HEK293 (cell line): Measurements from ENCODE around the gene ZMYND12.

Experiments
- CTCF ChIA-PET: fragments of 350-600 bp; formaldehyde crosslinking; extraction: SDS; loops from one replicate; lab custom pipeline; 2021; ENCODE audit warnings: antibody characterized with exemption; lab: Yijun Ruan, JAX
- POLR2A ChIA-PET: fragments of 300-600 bp; formaldehyde crosslinking; extraction: SDS; loops from one replicate; lab custom pipeline; 2020; ENCODE audit warnings: antibody characterized with exemption, inconsistent platforms; lab: Yijun Ruan, JAX
- H3K27ac ChIP-seq: fragments of 200-500 bp; sonication (Bioruptor generic); 2 replicates; pipeline ENCODE4 v1.5.1; 2014; ENCODE audit warnings: low read depth, low read length, control low read depth, inconsistent platforms; ENCODE audit errors: extremely low read depth
- H3K36me3 ChIP-seq, 2 experiments: fragments of 200-500 bp in 1 of 2; sonication (Bioruptor generic) in 1 of 2; 1 replicate in 1 of 2; 2 replicates in 1 of 2; pipeline ENCODE4 v1.5.1; 2014 to 2017; ENCODE audit warnings: inconsistent platforms in 2 of 2, low read length in 2 of 2; ENCODE audit not compliant: control insufficient read depth in 2 of 2, insufficient read depth in 1 of 2
- H3K4me1 ChIP-seq: fragments of 200-500 bp; sonication (Bioruptor generic); 2 replicates; pipeline ENCODE4 v1.5.1; 2014; ENCODE audit warnings: mild to moderate bottlenecking, low read length, inconsistent platforms; ENCODE audit not compliant: control insufficient read depth, insufficient read depth
- H3K4me3 ChIP-seq: 2 replicates; pipeline ENCODE4 v1.5.1; 2011; ENCODE audit warnings: low read depth, mild to moderate bottlenecking, control low read depth, low read length, moderate library complexity
- H3K9me3 ChIP-seq: fragments of 200-500 bp; sonication (Bioruptor generic); 2 replicates; pipeline ENCODE4 v1.5.1; 2014; ENCODE audit warnings: low read depth, low read length, inconsistent platforms; ENCODE audit not compliant: control insufficient read depth, insufficient read depth
- HOXD13 ChIP-seq: sonication (generic); formaldehyde crosslinking; IDR thresholded peaks from 2 replicates; pipeline ENCODE4 v1.8.0; 2022; ENCODE audit warnings: missing genetic modification reagents, borderline replicate concordance
- MEIS1 ChIP-seq: sonication (generic); formaldehyde crosslinking; IDR thresholded peaks from 2 replicates; pipeline ENCODE4 v1.8.1; 2022; ENCODE audit warnings: missing genetic modification reagents, mild to moderate bottlenecking, borderline replicate concordance
- MYNN ChIP-seq: fragments of 450-650 bp; formaldehyde crosslinking; IDR thresholded peaks from 2 replicates; pipeline ENCODE4 v1.5.1; 2016; ENCODE audit warnings: missing biosample characterization, missing genetic modification characterization, borderline replicate concordance
- OVOL3 ChIP-seq: fragments of 450-650 bp; formaldehyde crosslinking; IDR thresholded peaks from 2 replicates; pipeline ENCODE4 v1.5.1; 2016; ENCODE audit warnings: missing biosample characterization, missing genetic modification characterization
- WT1 ChIP-seq: fragments of 450-650 bp; formaldehyde crosslinking; IDR thresholded peaks from 2 replicates; pipeline ENCODE4 v1.5.1; 2016; ENCODE audit warnings: missing biosample characterization, missing genetic modification characterization
- ZFP41 ChIP-seq: fragments of 450-650 bp; formaldehyde crosslinking; IDR thresholded peaks from 2 replicates; pipeline ENCODE4 v1.5.1; 2016; ENCODE audit warnings: missing biosample characterization, missing genetic modification characterization, borderline replicate concordance
- ZIC2 ChIP-seq: fragments of 450-650 bp; formaldehyde crosslinking; IDR thresholded peaks from 2 replicates; pipeline ENCODE4 v1.5.1; 2016; ENCODE audit warnings: missing biosample characterization, missing genetic modification characterization
- ZNF133 ChIP-seq: fragments of 450-650 bp; formaldehyde crosslinking; IDR thresholded peaks from 2 replicates; pipeline ENCODE4 v1.5.1; 2016; ENCODE audit warnings: missing biosample characterization, missing genetic modification characterization
- ZNF175 ChIP-seq: fragments of 450-650 bp; formaldehyde crosslinking; IDR thresholded peaks from 2 replicates; pipeline ENCODE4 v1.5.1; 2016; ENCODE audit warnings: missing biosample characterization, missing genetic modification characterization
- ZNF214 ChIP-seq: fragments of 450-650 bp; formaldehyde crosslinking; IDR thresholded peaks from 2 replicates; pipeline ENCODE4 v1.5.1; 2017; ENCODE audit warnings: missing biosample characterization, mild to moderate bottlenecking, missing genetic modification characterization, borderline replicate concordance
- ZNF239 ChIP-seq: fragments of 450-650 bp; formaldehyde crosslinking; IDR thresholded peaks from 2 replicates; pipeline ENCODE4 v1.5.1; 2016; ENCODE audit warnings: missing biosample characterization, missing genetic modification characterization
- ZNF341 ChIP-seq: fragments of 450-650 bp; formaldehyde crosslinking; IDR thresholded peaks from 2 replicates; pipeline ENCODE4; 2016; ENCODE audit warnings: low read depth, missing biosample characterization, missing genetic modification characterization
- ZNF404 ChIP-seq: fragments of 450-650 bp; formaldehyde crosslinking; IDR thresholded peaks from 2 replicates; pipeline ENCODE4 v1.5.1; 2017; ENCODE audit warnings: missing biosample characterization, missing genetic modification characterization
- ZNF423 ChIP-seq: fragments of 450-650 bp; formaldehyde crosslinking; IDR thresholded peaks from 2 replicates; pipeline ENCODE4 v1.5.1; 2016; ENCODE audit warnings: missing biosample characterization, missing genetic modification characterization
- ZNF473 ChIP-seq: fragments of 450-650 bp; formaldehyde crosslinking; IDR thresholded peaks from 2 replicates; pipeline ENCODE4 v1.5.1; 2017; ENCODE audit warnings: missing biosample characterization, missing genetic modification characterization
- ZNF510 ChIP-seq: fragments of 450-650 bp; formaldehyde crosslinking; IDR thresholded peaks from 2 replicates; pipeline ENCODE4 v1.5.1; 2018; ENCODE audit warnings: mild to moderate bottlenecking, missing genetic modification characterization, missing biosample characterization; ENCODE audit not compliant: insufficient replicate concordance
- ZNF549 ChIP-seq: fragments of 450-650 bp; IDR thresholded peaks from 2 replicates; pipeline ENCODE4 v1.5.1; 2018; ENCODE audit warnings: missing biosample characterization, missing genetic modification characterization, mild to moderate bottlenecking, inconsistent platforms, moderate library complexity
- ZNF600 ChIP-seq: fragments of 450-650 bp; formaldehyde crosslinking; IDR thresholded peaks from 2 replicates; pipeline ENCODE4 v1.5.1; 2016; ENCODE audit warnings: missing biosample characterization, missing genetic modification characterization
- ZNF623 ChIP-seq: fragments of 450-650 bp; formaldehyde crosslinking; IDR thresholded peaks from 2 replicates; pipeline ENCODE4 v1.5.1; 2016; ENCODE audit warnings: missing biosample characterization, missing genetic modification characterization
- ZNF626 ChIP-seq: fragments of 450-650 bp; sonication (Bioruptor Pico); formaldehyde crosslinking; IDR thresholded peaks from 2 replicates; pipeline ENCODE4 v1.5.1; 2018; ENCODE audit warnings: missing biosample characterization, missing genetic modification characterization, inconsistent platforms
- ZNF658 ChIP-seq: fragments of 450-650 bp; formaldehyde crosslinking; IDR thresholded peaks from 2 replicates; pipeline ENCODE4; 2016; ENCODE audit warnings: missing biosample characterization, missing genetic modification characterization
- ZXDB ChIP-seq: fragments of 450-650 bp; formaldehyde crosslinking; IDR thresholded peaks from 2 replicates; pipeline ENCODE4 v1.5.1; 2016; ENCODE audit warnings: missing biosample characterization, missing genetic modification characterization
- TF ChIP-seq, protein P1 (sequence below): fragments of 450-650 bp; formaldehyde crosslinking; IDR thresholded peaks from 2 replicates; pipeline ENCODE4 v1.5.1; 2017; ENCODE audit warnings: missing biosample characterization, missing genetic modification characterization
- TF ChIP-seq, protein P2 (sequence below): fragments of 450-650 bp; formaldehyde crosslinking; IDR thresholded peaks from 2 replicates; pipeline ENCODE4 v1.5.1; 2016; ENCODE audit warnings: missing biosample characterization, missing genetic modification characterization
- TF ChIP-seq, protein P3 (sequence below): fragments of 450-650 bp; formaldehyde crosslinking; IDR thresholded peaks from 2 replicates; pipeline ENCODE4 v1.5.1; 2017; ENCODE audit warnings: missing biosample characterization, missing genetic modification characterization
- TF ChIP-seq, protein P4 (sequence below): fragments of 450-650 bp; formaldehyde crosslinking; conservative IDR thresholded peaks from 2 replicates; pipeline ENCODE4 v1.5.1; 2016; ENCODE audit warnings: low read depth, missing biosample characterization, missing genetic modification characterization

The ZMYND12 gene

DNA sequence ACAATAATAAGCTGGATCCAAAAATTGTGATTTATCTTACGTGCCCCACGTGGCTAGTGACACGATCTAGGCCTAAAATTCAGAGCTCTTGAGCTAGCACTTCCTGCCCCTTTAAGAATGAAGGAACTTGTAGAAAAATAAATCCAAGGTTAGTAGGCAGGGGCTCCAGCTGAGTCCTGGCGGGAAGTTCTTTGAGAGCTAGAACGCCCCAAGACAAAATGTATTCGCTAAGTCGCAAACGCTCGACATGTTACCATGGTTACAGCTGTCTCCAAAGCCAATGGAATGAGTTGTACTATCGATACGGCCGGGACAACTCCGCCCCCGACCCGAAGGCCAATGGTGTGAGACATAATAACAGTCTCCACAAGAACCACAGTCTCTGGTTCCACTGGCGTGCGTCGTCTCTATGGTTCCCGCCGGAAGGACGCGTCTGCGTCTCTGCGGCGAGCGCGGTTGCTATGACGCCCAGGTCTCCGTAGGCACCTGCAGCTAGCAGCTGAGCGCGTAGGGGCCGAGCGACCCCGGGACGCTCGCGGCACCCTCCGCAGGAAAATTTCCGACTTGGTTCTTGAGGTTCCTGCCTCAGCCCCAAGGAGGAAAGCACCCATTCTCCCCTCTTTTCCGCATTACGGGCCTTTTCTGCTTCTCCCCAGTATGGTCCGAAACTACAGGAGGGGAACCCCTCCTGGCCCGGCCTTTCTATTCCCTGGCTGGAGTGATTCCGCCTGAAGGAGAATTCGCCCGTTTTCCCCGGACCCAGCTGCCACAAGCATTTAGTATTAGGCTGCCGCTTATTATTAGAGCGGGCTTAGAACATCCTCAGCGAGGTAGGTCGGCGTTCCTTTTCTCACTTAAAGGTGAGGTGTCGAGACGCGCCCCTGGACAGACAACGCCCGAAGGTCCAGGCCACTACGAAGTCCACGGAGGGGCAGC lies 7.3 kb upstream of the ZMYND12 start, which contains the start of gene CCDC30 (continued):
- TF ChIP-seq ZNF404 (tag by site-specific recombination): no peak
- TF ChIP-seq ZNF473 (tag by site-specific recombination): no peak
- peak; percentile 55; the same call in 1 of the 2 replicates for TF ChIP-seq ZIC2
- TF ChIP-seq MEIS1 (CRISPR knock-in tag): no peak
- TF ChIP-seq ZNF600 (tag by site-specific recombination): no peak
- TF ChIP-seq ZNF510 (tag by site-specific recombination): peak; percentile 94
- TF ChIP-seq ZNF214 (tag by site-specific recombination): no peak
- TF ChIP-seq MYNN (tag by site-specific recombination): peak; percentile 89

DNA sequence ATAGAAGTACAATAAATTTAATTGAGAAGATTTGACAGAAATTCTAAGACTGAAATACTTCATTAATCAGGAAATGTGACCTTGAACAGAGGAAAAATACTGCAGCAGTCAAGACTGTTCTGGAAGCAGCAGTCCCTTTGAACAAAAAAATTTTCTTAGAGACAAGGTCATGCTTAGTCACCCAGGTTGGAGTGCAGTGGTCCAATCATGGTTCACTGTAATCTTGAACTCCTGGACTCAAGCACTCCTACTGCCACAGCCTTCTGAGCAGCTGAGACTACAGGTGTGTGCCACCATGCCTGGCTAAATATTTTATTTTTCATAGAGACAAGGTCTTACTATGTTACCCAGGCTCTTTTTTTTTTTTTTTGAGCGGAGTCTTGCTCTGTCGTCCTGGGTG lies 5.4 kb upstream of the ZMYND12 start:
- Histone ChIP-seq H3K27ac (no peak overlapping the region), H3K36me3 (peaks cover 20 to 33% of the 10 kb centered on the region in 2 experiments), H3K9me3 (no peaks in the 10 kb centered on the region), H3K4me1 (peaks cover 11% of the 10 kb centered on the region; the same call in 1 of the 2 replicates), H3K4me3 (no peak overlapping the region)
- ChIA-PET POLR2A (no interaction called here), CTCF (interaction anchor here (1.6 kb wide), 1 partner anchor 117 kb away, joined by 3 read pairs; no protein-coding TSS in a partner anchor)
- TF ChIP-seq ZNF658 (no peak), ZXDB (tag by site-specific recombination) (no peak), ZNF175 (tag by site-specific recombination) (no peak), OVOL3 (tag by site-specific recombination) (no peak), ZNF549 (tag by site-specific recombination) (no peak), ZNF423 (tag by site-specific recombination) (no peak), ZFP41 (tag by site-specific recombination) (no peak), ZNF626 (no peak), HOXD13 (CRISPR knock-in tag) (no peak), ZNF239 (tag by site-specific recombination) (no peak), WT1 (tag by site-specific recombination) (no peak), ZNF341 (tag by site-specific recombination) (no peak), ZNF133 (tag by site-specific recombination) (no peak), ZNF623 (tag by site-specific recombination) (no peak)
- TF ChIP-seq, protein P1, sequence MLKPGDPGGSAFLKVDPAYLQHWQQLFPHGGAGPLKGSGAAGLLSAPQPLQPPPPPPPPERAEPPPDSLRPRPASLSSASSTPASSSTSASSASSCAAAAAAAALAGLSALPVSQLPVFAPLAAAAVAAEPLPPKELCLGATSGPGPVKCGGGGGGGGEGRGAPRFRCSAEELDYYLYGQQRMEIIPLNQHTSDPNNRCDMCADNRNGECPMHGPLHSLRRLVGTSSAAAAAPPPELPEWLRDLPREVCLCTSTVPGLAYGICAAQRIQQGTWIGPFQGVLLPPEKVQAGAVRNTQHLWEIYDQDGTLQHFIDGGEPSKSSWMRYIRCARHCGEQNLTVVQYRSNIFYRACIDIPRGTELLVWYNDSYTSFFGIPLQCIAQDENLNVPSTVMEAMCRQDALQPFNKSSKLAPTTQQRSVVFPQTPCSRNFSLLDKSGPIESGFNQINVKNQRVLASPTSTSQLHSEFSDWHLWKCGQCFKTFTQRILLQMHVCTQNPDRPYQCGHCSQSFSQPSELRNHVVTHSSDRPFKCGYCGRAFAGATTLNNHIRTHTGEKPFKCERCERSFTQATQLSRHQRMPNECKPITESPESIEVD: no peak
- TF ChIP-seq, protein P2, sequence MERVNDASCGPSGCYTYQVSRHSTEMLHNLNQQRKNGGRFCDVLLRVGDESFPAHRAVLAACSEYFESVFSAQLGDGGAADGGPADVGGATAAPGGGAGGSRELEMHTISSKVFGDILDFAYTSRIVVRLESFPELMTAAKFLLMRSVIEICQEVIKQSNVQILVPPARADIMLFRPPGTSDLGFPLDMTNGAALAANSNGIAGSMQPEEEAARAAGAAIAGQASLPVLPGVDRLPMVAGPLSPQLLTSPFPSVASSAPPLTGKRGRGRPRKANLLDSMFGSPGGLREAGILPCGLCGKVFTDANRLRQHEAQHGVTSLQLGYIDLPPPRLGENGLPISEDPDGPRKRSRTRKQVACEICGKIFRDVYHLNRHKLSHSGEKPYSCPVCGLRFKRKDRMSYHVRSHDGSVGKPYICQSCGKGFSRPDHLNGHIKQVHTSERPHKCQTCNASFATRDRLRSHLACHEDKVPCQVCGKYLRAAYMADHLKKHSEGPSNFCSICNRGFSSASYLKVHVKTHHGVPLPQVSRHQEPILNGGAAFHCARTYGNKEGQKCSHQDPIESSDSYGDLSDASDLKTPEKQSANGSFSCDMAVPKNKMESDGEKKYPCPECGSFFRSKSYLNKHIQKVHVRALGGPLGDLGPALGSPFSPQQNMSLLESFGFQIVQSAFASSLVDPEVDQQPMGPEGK: no peak
- TF ChIP-seq, protein P3, sequence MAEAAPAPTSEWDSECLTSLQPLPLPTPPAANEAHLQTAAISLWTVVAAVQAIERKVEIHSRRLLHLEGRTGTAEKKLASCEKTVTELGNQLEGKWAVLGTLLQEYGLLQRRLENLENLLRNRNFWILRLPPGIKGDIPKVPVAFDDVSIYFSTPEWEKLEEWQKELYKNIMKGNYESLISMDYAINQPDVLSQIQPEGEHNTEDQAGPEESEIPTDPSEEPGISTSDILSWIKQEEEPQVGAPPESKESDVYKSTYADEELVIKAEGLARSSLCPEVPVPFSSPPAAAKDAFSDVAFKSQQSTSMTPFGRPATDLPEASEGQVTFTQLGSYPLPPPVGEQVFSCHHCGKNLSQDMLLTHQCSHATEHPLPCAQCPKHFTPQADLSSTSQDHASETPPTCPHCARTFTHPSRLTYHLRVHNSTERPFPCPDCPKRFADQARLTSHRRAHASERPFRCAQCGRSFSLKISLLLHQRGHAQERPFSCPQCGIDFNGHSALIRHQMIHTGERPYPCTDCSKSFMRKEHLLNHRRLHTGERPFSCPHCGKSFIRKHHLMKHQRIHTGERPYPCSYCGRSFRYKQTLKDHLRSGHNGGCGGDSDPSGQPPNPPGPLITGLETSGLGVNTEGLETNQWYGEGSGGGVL (tag by site-specific recombination): no peak
- TF ChIP-seq, protein P4, sequence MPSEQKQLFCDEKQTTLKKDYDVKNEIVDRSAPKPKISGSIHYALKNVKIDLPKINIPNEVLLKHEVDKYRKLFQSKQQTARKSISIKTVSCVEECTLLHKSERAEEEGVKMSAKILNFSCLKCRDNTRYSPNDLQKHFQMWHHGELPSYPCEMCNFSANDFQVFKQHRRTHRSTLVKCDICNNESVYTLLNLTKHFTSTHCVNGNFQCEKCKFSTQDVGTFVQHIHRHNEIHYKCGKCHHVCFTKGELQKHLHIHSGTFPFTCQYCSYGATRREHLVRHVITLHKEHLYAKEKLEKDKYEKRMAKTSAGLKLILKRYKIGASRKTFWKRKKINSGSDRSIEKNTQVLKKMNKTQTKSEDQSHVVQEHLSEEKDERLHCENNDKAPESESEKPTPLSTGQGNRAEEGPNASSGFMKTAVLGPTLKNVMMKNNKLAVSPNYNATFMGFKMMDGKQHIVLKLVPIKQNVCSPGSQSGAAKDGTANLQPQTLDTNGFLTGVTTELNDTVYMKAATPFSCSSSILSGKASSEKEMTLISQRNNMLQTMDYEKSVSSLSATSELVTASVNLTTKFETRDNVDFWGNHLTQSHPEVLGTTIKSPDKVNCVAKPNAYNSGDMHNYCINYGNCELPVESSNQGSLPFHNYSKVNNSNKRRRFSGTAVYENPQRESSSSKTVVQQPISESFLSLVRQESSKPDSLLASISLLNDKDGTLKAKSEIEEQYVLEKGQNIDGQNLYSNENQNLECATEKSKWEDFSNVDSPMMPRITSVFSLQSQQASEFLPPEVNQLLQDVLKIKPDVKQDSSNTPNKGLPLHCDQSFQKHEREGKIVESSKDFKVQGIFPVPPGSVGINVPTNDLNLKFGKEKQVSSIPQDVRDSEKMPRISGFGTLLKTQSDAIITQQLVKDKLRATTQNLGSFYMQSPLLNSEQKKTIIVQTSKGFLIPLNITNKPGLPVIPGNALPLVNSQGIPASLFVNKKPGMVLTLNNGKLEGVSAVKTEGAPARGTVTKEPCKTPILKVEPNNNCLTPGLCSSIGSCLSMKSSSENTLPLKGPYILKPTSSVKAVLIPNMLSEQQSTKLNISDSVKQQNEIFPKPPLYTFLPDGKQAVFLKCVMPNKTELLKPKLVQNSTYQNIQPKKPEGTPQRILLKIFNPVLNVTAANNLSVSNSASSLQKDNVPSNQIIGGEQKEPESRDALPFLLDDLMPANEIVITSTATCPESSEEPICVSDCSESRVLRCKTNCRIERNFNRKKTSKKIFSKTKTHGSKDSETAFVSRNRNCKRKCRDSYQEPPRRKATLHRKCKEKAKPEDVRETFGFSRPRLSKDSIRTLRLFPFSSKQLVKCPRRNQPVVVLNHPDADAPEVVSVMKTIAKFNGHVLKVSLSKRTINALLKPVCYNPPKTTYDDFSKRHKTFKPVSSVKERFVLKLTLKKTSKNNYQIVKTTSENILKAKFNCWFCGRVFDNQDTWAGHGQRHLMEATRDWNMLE (tag by site-specific recombination): no peak
